OCI-M1 (cell line): ENCODE measurements around the gene RPL36AL.

Experiments used
- DNase-seq: peaks from one replicate; lab custom pipeline; 2025; lab: John Stamatoyannopoulos, UW

Gene RPL36AL

DNA sequence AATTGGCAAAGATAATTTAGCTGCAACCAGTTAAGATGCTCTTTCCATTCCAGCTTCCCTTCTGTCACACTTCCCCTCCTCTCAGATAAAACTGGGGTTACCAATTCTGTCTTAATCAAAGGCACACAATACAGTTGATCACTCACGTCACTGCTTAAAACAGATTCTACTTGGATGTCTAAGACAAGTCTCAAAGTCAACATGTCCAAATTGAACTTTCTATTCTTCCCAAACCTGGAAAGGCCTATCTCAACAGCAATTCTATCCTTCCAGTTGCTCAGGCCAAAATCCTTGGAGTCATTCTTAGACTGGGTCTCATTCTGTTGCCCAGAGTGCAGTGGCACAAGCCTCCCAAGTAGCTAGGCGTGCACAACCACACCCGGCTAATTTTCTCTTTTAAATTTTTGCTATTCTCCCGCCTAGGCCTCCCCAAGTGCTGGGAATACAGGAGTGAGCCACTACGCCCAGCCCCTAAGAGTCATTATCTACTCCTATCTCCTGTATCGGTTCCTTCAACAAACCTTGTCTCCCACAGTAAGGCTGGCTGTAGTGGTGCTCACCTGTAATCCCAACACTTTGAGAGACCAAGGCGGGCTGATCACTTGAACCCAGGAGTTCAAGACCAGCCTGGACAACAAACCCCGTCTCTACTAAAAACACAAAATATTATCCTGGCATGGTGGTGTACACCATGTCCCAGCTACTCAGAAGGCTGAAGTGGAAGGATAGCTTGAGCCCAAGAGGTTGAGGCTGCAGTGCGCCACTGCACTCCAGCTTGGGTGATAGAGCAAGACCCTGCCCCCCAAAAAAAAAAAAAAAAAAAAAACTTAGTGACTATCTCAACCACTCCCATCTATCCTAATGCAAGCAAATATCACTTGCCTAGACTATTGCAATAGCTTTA lies 39.0 kb downstream of the RPL36AL start:
- no peak for DNase-seq

DNA sequence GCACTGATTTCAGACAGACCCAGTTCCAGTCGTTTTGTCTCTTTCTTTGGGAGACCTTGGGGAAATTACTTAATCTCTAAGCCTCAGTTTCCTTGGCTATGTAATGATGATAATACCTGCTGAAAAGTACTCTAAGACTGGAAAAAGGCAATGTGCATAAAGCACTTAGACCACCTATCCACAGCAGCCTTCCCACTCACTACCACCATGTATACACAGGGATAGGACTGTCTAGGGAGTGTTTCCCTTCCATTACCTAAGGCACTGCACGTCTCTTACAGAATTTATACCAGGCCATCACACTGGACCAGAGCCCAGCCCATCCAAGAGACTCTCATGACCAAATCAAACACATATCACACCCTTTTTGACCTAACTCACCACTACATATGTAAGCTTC lies 40.6 kb downstream of the RPL36AL start:
- DNase-seq, result no peak

DNA sequence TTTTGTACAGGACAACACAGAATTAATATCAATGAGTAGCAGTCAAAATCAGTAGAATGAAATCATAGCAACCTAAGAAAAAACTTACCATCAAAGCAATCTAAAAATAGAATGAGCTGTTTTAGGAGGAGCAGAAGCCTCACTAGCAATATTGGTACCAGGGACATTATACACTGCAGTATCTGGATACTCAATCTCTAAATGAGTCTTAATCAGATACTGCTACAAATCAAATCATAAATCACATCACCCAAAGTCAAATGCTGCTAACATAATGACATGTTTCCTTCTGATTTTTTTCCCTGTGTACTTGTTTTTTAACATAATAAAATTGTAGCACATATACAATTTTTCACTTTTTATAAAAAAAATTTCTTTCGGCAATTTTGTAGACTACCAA lies 42.3 kb downstream of the RPL36AL start:
- DNase-seq, result no peak

DNA sequence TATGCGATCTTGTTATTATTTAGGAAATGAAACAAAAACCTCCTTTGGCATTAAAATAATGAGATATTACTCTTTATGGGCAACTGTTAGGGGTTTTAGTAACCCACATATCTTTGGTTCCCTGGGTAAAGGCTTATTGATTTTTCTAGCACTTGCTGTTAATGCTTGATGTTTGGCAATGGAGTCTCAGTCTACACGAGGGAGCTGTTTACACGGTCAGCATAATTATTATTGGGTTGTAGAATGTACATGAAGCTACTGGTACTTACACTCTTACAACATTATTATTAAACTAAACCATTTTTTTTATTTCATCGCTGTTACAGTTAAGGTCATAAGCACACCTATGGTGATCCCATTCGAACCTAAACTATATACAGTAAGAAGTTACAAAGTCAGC lies 46.4 kb downstream of the RPL36AL start:
- no peak for DNase-seq

DNA sequence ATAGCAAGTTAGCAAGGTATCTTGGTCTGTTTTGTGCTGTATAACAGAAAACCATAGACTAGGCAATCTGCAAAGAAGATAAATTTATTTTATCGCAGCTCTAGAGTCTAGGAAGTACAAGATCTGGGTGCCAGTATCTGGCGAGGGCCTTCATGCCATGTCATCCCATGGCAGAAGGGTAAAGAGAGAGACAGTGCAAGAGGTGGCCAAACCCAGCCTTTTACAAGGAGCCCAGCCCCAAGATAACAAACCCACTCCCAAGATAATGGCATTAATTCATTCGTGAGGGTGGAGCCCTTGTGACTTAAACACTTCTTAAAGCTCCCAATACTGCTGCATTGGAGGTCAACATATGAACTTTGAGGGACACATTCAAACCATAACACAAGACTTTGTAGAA lies 51.1 kb downstream of the RPL36AL start:
- DNase-seq, result no peak
